GM12872 (cell line): ENCODE data around the gene BRD4.

Experiments
- TF ChIP-seq, protein P1 (sequence below): IDR thresholded peaks from 3 replicates; pipeline ENCODE4 v1.5.1; 2011; ENCODE audit warnings: low read depth, mild to moderate bottlenecking, low read length, moderate library complexity; ENCODE audit not compliant: insufficient read depth

BRD4 gene

GRCh38 chr19:15299568-15300409, 32.5 kb downstream of the BRD4 start:
- TF ChIP-seq, protein P1, sequence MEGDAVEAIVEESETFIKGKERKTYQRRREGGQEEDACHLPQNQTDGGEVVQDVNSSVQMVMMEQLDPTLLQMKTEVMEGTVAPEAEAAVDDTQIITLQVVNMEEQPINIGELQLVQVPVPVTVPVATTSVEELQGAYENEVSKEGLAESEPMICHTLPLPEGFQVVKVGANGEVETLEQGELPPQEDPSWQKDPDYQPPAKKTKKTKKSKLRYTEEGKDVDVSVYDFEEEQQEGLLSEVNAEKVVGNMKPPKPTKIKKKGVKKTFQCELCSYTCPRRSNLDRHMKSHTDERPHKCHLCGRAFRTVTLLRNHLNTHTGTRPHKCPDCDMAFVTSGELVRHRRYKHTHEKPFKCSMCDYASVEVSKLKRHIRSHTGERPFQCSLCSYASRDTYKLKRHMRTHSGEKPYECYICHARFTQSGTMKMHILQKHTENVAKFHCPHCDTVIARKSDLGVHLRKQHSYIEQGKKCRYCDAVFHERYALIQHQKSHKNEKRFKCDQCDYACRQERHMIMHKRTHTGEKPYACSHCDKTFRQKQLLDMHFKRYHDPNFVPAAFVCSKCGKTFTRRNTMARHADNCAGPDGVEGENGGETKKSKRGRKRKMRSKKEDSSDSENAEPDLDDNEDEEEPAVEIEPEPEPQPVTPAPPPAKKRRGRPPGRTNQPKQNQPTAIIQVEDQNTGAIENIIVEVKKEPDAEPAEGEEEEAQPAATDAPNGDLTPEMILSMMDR = no peak

DNA sequence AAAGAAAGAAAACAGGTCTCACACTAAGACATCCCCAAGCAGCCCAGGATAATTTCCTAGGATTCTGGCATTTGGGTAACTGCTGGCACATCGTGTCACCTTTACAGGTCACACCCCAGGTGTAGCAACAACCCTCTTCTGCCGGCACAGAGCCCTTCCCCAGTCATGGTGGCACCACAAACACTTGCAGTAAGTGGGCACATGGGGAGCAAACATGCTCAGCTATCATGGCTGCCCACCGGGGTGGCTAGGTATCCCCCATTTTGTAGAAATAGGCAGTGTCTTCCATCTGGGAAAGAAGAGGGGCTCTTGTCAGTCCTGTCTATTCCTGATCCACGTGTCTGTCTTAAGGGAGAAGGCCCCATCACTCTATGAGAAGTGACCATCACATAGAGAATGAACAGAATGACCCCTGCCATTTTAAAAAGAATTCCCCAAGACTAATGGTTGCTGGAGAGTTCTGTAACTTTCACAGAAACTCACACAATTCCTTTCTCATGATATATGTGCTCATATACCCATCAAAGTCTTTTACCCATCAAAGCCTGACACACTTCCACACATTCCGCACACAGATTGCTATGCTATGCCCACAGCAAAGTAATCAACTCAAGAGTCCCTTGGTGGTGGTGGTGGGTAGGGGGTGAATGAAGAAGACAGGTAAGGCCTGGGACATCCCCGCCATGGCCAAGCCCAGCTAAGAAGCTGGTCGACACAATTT, 33.3 kb downstream of the BRD4 start:
- TF ChIP-seq, protein P1 = no peak

- TF ChIP-seq, protein P1 = no peak
Observed at GRCh38 chr19:15297416-15298224, 34.7 kb downstream of the BRD4 start.

DNA sequence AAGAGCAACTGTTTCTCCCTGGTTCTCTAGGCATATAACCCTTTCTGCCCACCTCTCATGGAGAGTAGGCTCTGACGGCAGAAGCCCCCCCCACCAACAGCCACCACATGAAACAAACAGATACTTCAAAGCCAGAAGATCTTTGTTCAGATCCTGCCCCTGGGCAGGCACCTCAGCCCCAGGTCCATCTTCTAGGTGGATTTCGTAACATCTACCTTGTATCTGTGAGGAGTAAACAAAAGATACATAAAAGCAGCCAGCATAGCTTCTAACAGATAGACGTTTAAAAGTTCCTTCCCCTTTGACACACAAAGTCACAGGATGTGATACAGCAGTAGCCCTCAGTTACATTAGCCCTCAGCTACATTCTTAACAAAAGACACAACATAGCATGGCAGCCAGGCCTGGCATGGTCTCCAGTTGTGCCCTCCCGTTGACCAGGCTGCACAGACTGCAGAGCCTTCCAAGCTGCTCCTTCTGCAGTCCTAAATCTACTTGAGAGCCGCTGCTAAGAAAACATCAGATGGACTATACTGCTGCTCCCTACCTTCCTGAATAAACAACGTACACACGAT, 35.4 kb downstream of the BRD4 start:
- TF ChIP-seq, protein P1 = no peak

GRCh38 chr19:15296353-15296752, 36.0 kb downstream of the BRD4 start:
- TF ChIP-seq, protein P1 = no peak

GRCh38 chr19:15294561-15294990, 37.8 kb downstream of the BRD4 start:
- TF ChIP-seq, protein P1 = no peak
